Dendritic cell treated with granulocyte-macrophage colony-stimulating factor and Interleukin-4, amounts not matched to agents 40 ng/mL and 50 ng/mL, for 4 days (primary cell): ENCODE data around the gene SRGN.

ENCODE experiments used
- H3K27ac Mint-ChIP-seq: one replicate; pipeline ENCODE4 v1.8.0; 2022; ENCODE audit warnings: mild to moderate bottlenecking, mixed read lengths
- H3K27me3 Mint-ChIP-seq: one replicate; pipeline ENCODE4 v1.8.0; 2022; ENCODE audit warnings: mild to moderate bottlenecking, mixed read lengths
- H3K36me3 Mint-ChIP-seq: one replicate; pipeline ENCODE4 v1.8.0; 2022; ENCODE audit warnings: low read depth, mixed read lengths
- H3K4me1 Mint-ChIP-seq: one replicate; pipeline ENCODE4 v1.8.0; 2022; ENCODE audit warnings: low read depth, mixed read lengths
- H3K4me3 Mint-ChIP-seq: one replicate; pipeline ENCODE4 v1.8.0; 2022; ENCODE audit warnings: mild to moderate bottlenecking, moderate library complexity, mixed read lengths
- H3K9me3 Mint-ChIP-seq: one replicate; pipeline ENCODE4 v1.8.0; 2022; ENCODE audit warnings: mixed read lengths
- intact Hi-C: fragments of 100-400 bp; cut with micrococcal nuclease; formaldehyde crosslinking; loops from one replicate; pipeline ENCODE4 v1.15.0; 2022

SRGN gene

GRCh38 chr10:69145864-69146263 lies 58.0 kb downstream of the SRGN start:
- Mint-ChIP-seq H3K4me3 (no peak overlapping the region), H3K27ac (no peak overlapping the region), H3K9me3 (no peaks in the 10 kb centered on the region), H3K4me1 (peaks cover 18% of the 10 kb centered on the region), H3K27me3 (no peaks in the 10 kb centered on the region), H3K36me3 (peaks cover 48% of the 10 kb centered on the region)
- intact Hi-C loops, result loop anchor here (10.0 kb wide), 1 partner anchor 49 kb away; no protein-coding TSS in a partner anchor

- Mint-ChIP-seq H3K27me3 (no peaks in the 10 kb centered on the region), H3K36me3 (peaks cover 46% of the 10 kb centered on the region), H3K4me1 (peaks cover 18% of the 10 kb centered on the region), H3K27ac (peak overlapping the region; percentile 40), H3K4me3 (no peak overlapping the region), H3K9me3 (no peaks in the 10 kb centered on the region)
- intact Hi-C loops, result loop anchor here (10.0 kb wide), 1 partner anchor 48 kb away; no protein-coding TSS in a partner anchor
These were observed 58.9 kb downstream of the SRGN start for GRCh38 chr10:69146759-69147158.

GRCh38 chr10:69151984-69152383 lies 64.1 kb downstream of the SRGN start:
- Mint-ChIP-seq H3K27ac (no peak overlapping the region), H3K36me3 (peaks cover 29% of the 10 kb centered on the region), H3K4me1 (peaks cover 6% of the 10 kb centered on the region), H3K4me3 (no peak overlapping the region), H3K27me3 (no peaks in the 10 kb centered on the region), H3K9me3 (no peaks in the 10 kb centered on the region)
- intact Hi-C loops, result no loop called here

GRCh38 chr10:69153227-69153626 lies 65.3 kb downstream of the SRGN start:
- intact Hi-C loops, result no loop called here
- Mint-ChIP-seq H3K27me3 (no peaks in the 10 kb centered on the region), H3K4me3 (no peak overlapping the region), H3K4me1 (peaks cover 6% of the 10 kb centered on the region), H3K9me3 (no peaks in the 10 kb centered on the region), H3K36me3 (peaks cover 41% of the 10 kb centered on the region), H3K27ac (peak overlapping the region; percentile 43)
